Transverse colon (tissue), 4 donors: Measurements from ENCODE around the gene PYGO2.

Experiments
- CTCF ChIP-seq, 5 experiments: fragments of 200-600 bp in 3 of 5; fragments of 450-650 bp in 2 of 5; sonication (generic) in 3 of 5; IDR thresholded peaks; 1 replicate in 2 of 5; 2 replicates in 3 of 5; pipeline ENCODE4 v1.5.1; 2016 to 2017; ENCODE audit warnings: antibody characterized with exemption in 5 of 5, inconsistent platforms in 3 of 5, mild to moderate bottlenecking in 2 of 5, moderate library complexity in 1 of 5
- EP300 ChIP-seq: sonication (generic); formaldehyde crosslinking; IDR thresholded peaks from one replicate; pipeline ENCODE4 v1.6.1; 2017; ENCODE audit warnings: antibody characterized with exemption, low read depth
- POLR2A ChIP-seq: fragments of 450-650 bp; IDR thresholded peaks from one replicate; pipeline ENCODE4 v1.6.1; 2016; ENCODE audit warnings: antibody characterized with exemption, mild to moderate bottlenecking, moderate library complexity
- POLR2AphosphoS5 ChIP-seq, 3 donors: sonication (generic); formaldehyde crosslinking; IDR thresholded peaks; one replicate each; pipeline ENCODE4 v1.6.1; 2016; ENCODE audit warnings: antibody characterized with exemption in 3 of 3

- TF ChIP-seq CTCF (IDR thresholded peaks at IDR 0.05), result no peak
- peak; percentile 69 for TF ChIP-seq POLR2A
- no peak for TF ChIP-seq EP300
- peak; percentile 64 to 79 (median 74) for TF ChIP-seq POLR2AphosphoS5 (IDR thresholded peaks at IDR 0.05)
These were observed 21.5 kb upstream of the PYGO2 start, which contains the start of gene FLAD1 for GRCh38 chr1:154982897-154983648.
